ENCODE measurements around the gene GDPD3. TPM values are rescaled to one million over a fixed set of nuclear protein-coding genes. Genes with fewer than 3 reads are reported as not detected.

The GDPD3 gene
- polyA plus RNA-seq, 1 donor (not counting 4 experiments of a cell fraction or from before 2014, with no cell fraction given) = 1.1 TPM

- Histone ChIP-seq H3K4me3 (ENCODE audit: control insufficient read depth in 2 of 3, extremely low read depth in 1 of 3, insufficient read depth in 2 of 3, low read depth in 1 of 3, low read length in 3 of 3) (no peak overlapping the region), H2AFZ (ENCODE audit: control insufficient read depth, low read length) (no peak overlapping the region), H3K27ac (ENCODE audit: control insufficient read depth, insufficient read depth, low read length) (no peak overlapping the region), H3K79me2 (ENCODE audit: control insufficient read depth, insufficient read depth, low read length) (peaks cover 20% of the 10 kb centered on the region), H3K9me1 (ENCODE audit: control insufficient read depth, extremely low read depth, insufficient read depth, low read length) (no peaks in the 10 kb centered on the region), H3K4me2 (ENCODE audit: control insufficient read depth, extremely low read depth, insufficient read depth, low read depth, low read length) (no peak overlapping the region), H4K20me1 (ENCODE audit: control insufficient read depth, extremely low read depth, insufficient read depth, low read length) (peaks cover 2% of the 10 kb centered on the region), H3K36me3 (ENCODE audit: control insufficient read depth in 2 of 2, extremely low read depth in 1 of 2, insufficient read depth in 2 of 2, low read length in 2 of 2) (peaks cover 38 to 42% of the 10 kb centered on the region in 2 experiments), H3K27me3 (ENCODE audit: control insufficient read depth, extremely low read depth, insufficient read depth, low read length) (no peaks in the 10 kb centered on the region), H3K9me3 (ENCODE audit: control insufficient read depth, low read depth, low read length) (no peaks in the 10 kb centered on the region), H3K4me1 (ENCODE audit: control insufficient read depth, extremely low read depth, insufficient read depth, low read length) (peaks cover 9% of the 10 kb centered on the region), H3K9ac (ENCODE audit: control insufficient read depth, extremely low read depth, insufficient read depth, low read length) (no peak overlapping the region)
- TF ChIP-seq CTCF (optimal IDR thresholded peaks at IDR 0.05 in 1 of 3, IDR thresholded peaks at IDR 0.05 in 1 of 3, conservative IDR thresholded peaks at IDR 0.05 in 1 of 3; ENCODE audit: extremely low read depth in 1 of 3, insufficient read depth in 2 of 3, low read length in 3 of 3) (no peak), EZH2 (IDR thresholded peaks at IDR 0.05; ENCODE audit: low read length) (no peak)
- dilution Hi-C loops (cut with MboI; ENCODE audit: extremely low pct_ligation_motif_present, low sequenced_read_pairs) = no loop called here
- DNase-seq (ENCODE audit: low read depth, low spot score) = no peak
- FAIRE-seq = no peak
These were observed 29.1 kb downstream of the GDPD3 start for GRCh38 chr16:30084096-30084815.

- Histone ChIP-seq H3K4me1 (ENCODE audit: control insufficient read depth, extremely low read depth, insufficient read depth, low read length) (peaks cover 2% of the 10 kb centered on the region), H3K27ac (ENCODE audit: control insufficient read depth, insufficient read depth, low read length) (no peak overlapping the region), H3K79me2 (ENCODE audit: control insufficient read depth, insufficient read depth, low read length) (peaks cover 28% of the 10 kb centered on the region), H3K27me3 (ENCODE audit: control insufficient read depth, extremely low read depth, insufficient read depth, low read length) (no peaks in the 10 kb centered on the region), H3K36me3 (ENCODE audit: control insufficient read depth in 2 of 2, extremely low read depth in 1 of 2, insufficient read depth in 2 of 2, low read length in 2 of 2) (peaks cover 42 to 48% of the 10 kb centered on the region in 2 experiments), H3K4me3 (ENCODE audit: control insufficient read depth in 2 of 3, extremely low read depth in 1 of 3, insufficient read depth in 2 of 3, low read depth in 1 of 3, low read length in 3 of 3) (no peak overlapping the region), H3K9me3 (ENCODE audit: control insufficient read depth, low read depth, low read length) (no peaks in the 10 kb centered on the region), H3K9ac (ENCODE audit: control insufficient read depth, extremely low read depth, insufficient read depth, low read length) (no peak overlapping the region), H3K4me2 (ENCODE audit: control insufficient read depth, extremely low read depth, insufficient read depth, low read depth, low read length) (no peak overlapping the region), H3K9me1 (ENCODE audit: control insufficient read depth, extremely low read depth, insufficient read depth, low read length) (no peaks in the 10 kb centered on the region), H2AFZ (ENCODE audit: control insufficient read depth, low read length) (no peak overlapping the region), H4K20me1 (ENCODE audit: control insufficient read depth, extremely low read depth, insufficient read depth, low read length) (peaks cover 5% of the 10 kb centered on the region)
- dilution Hi-C loops (cut with MboI; ENCODE audit: extremely low pct_ligation_motif_present, low sequenced_read_pairs) = no loop called here
- FAIRE-seq = no peak
- TF ChIP-seq CTCF (optimal IDR thresholded peaks at IDR 0.05 in 1 of 3, IDR thresholded peaks at IDR 0.05 in 1 of 3, conservative IDR thresholded peaks at IDR 0.05 in 1 of 3; ENCODE audit: extremely low read depth in 1 of 3, insufficient read depth in 2 of 3, low read length in 3 of 3) (no peak), EZH2 (IDR thresholded peaks at IDR 0.05; ENCODE audit: low read length) (no peak)
- no peak for DNase-seq (ENCODE audit: low read depth, low spot score)
These were observed 29.9 kb downstream of the GDPD3 start for GRCh38 chr16:30083216-30084055.

Data from keratinocyte (primary cell).